Caco-2 (cell line): Measurements from ENCODE around the gene INO80B. TPM values are rescaled to one million over a fixed set of nuclear protein-coding genes. Genes with fewer than 3 reads are reported as not detected.

ENCODE experiments used
- BruUV-seq: library from RNA; stranded (reverse); fragments of 400-500 nt; replicated peaks from 2 replicates; lab custom pipeline; 2021; lab: Mats Ljungman, UMichigan
- CTCF ChIA-PET: fragments of 300-600 bp; sonication (Branson Sonifier 250); formaldehyde crosslinking; loops from one replicate; lab custom pipeline; 2022; ENCODE audit warnings: antibody characterized with exemption; lab: Charles Lee
- POLR2A ChIA-PET: fragments of 300-600 bp; sonication (Branson Sonifier 250); formaldehyde crosslinking; loops from one replicate; lab custom pipeline; 2022; ENCODE audit warnings: antibody characterized with exemption; lab: Charles Lee
- DNase-seq, 2 experiments: peaks; one replicate each; pipeline versions ENCODE4 v3.0.0 to v3.0.0-alpha.2; 2020 to 2022
- H3K27me3 ChIP-seq: replicated peaks from 2 replicates; pipeline ENCODE4 v1.6.0; 2011; ENCODE audit warnings: low read length; ENCODE audit not compliant: control insufficient read depth, insufficient read depth
- H3K36me3 ChIP-seq: 2 replicates; pipeline ENCODE4 v1.5.1; 2011; ENCODE audit warnings: low read length; ENCODE audit not compliant: control insufficient read depth, insufficient read depth
- H3K4me1 ChIP-seq: fragments of 250-450 bp; sonication (Bioruptor Pico); 2 replicates; pipeline ENCODE4 v1.5.1; 2020; ENCODE audit warnings: mild to moderate bottlenecking
- H3K4me3 ChIP-seq: 2 replicates; pipeline ENCODE4 v1.5.1; 2011; ENCODE audit warnings: low read depth, mild to moderate bottlenecking, control low read depth, low read length
- H3K9me3 ChIP-seq: fragments of 250-450 bp; sonication (Bioruptor Pico); 2 replicates; pipeline ENCODE4 v1.5.1; 2020; ENCODE audit warnings: mild to moderate bottlenecking, moderate library complexity
- H3K27ac Mint-ChIP-seq: one replicate; pipeline ENCODE4 v1.8.0; 2022; ENCODE audit warnings: mixed read lengths; ENCODE audit not compliant: unreplicated experiment
- H3K27me3 Mint-ChIP-seq: one replicate; pipeline ENCODE4 v1.8.0; 2022; ENCODE audit warnings: mixed read lengths; ENCODE audit not compliant: insufficient read depth, unreplicated experiment
- H3K36me3 Mint-ChIP-seq: one replicate; pipeline ENCODE4 v1.8.0; 2022; ENCODE audit warnings: mild to moderate bottlenecking, mixed read lengths; ENCODE audit not compliant: insufficient read depth, unreplicated experiment
- H3K4me1 Mint-ChIP-seq: one replicate; pipeline ENCODE4 v1.8.0; 2022; ENCODE audit warnings: low read depth, mixed read lengths; ENCODE audit not compliant: unreplicated experiment
- H3K4me3 Mint-ChIP-seq: one replicate; pipeline ENCODE4 v1.8.0; 2022; ENCODE audit warnings: mild to moderate bottlenecking, moderate library complexity, mixed read lengths; ENCODE audit not compliant: unreplicated experiment
- H3K9me3 Mint-ChIP-seq: one replicate; pipeline ENCODE4 v1.8.0; 2022; ENCODE audit warnings: mixed read lengths; ENCODE audit not compliant: unreplicated experiment
- CTCF ChIP-seq, 2 experiments: fragments of 200-600 bp in 1 of 2; IDR thresholded peaks; 1 replicate in 1 of 2; 2 replicates in 1 of 2; pipeline versions ENCODE4 v1.5.1 to v1.8.0; 2011 to 2022; ENCODE audit warnings: antibody characterized with exemption in 1 of 2, control low read depth in 1 of 2, inconsistent platforms in 1 of 2, low read depth in 1 of 2, low read length in 1 of 2, mild to moderate bottlenecking in 1 of 2, moderate library complexity in 1 of 2; ENCODE audit not compliant: insufficient read depth in 1 of 2, severe bottlenecking in 1 of 2, unreplicated experiment in 1 of 2
- intact Hi-C: fragments of 100-400 bp; cut with micrococcal nuclease; formaldehyde crosslinking; loops from one replicate; pipeline ENCODE4 v1.10.0; 2022; ENCODE audit not compliant: unreplicated experiment
- total RNA-seq: library from RNA; stranded (reverse); gene quantifications from 2 replicates; pipeline ENCODE4 v1.2.3, GENCODE V29; 2022

Gene INO80B
- total RNA-seq, 1 experiment from 2014 or later, result 25.2 TPM

- Histone ChIP-seq H3K4me3 (no peak overlapping the region), H3K4me1 (peaks cover 37% of the 10 kb centered on the region), H3K9me3 (no peaks in the 10 kb centered on the region), H3K27me3 (no peaks in the 10 kb centered on the region), H3K36me3 (peaks cover 3% of the 10 kb centered on the region; the same call in 1 of the 2 replicates)
- ChIA-PET CTCF (no interaction called here), POLR2A (no interaction called here)
- TF ChIP-seq CTCF (IDR thresholded peaks at IDR 0.05; ENCODE audit: insufficient read depth in 1 of 2, low read depth in 1 of 2, low read length in 1 of 2, severe bottlenecking in 1 of 2, unreplicated experiment in 1 of 2), result no peak
- no peak for DNase-seq
- Mint-ChIP-seq H3K36me3 (peaks cover 31% of the 10 kb centered on the region), H3K4me3 (no peak overlapping the region), H3K4me1 (peaks cover 13% of the 10 kb centered on the region), H3K9me3 (no peaks in the 10 kb centered on the region), H3K27me3 (no peaks in the 10 kb centered on the region), H3K27ac (no peak overlapping the region)
- no TSS peak for BruUV-seq
- intact Hi-C loops, result no loop called here
Observed at GRCh38 chr2:74491648-74492544, 37.0 kb downstream of the INO80B start.

GRCh38 chr2:74493546-74493945 is 38.7 kb downstream of the INO80B start:
- H3K4me3 Mint-ChIP-seq, result no peak overlapping the region
- Histone ChIP-seq H3K4me3 (no peak overlapping the region), H3K9me3 (no peaks in the 10 kb centered on the region), H3K4me1 (peaks cover 41% of the 10 kb centered on the region), H3K27me3 (no peaks in the 10 kb centered on the region), H3K36me3 (peaks cover 3% of the 10 kb centered on the region; the same call in 1 of the 2 replicates)
- no peak overlapping the region for H3K27ac Mint-ChIP-seq
- H3K36me3 Mint-ChIP-seq, result peaks cover 42% of the 10 kb centered on the region
- no TSS peak for BruUV-seq
- peaks cover 10% of the 10 kb centered on the region for H3K4me1 Mint-ChIP-seq
- intact Hi-C loops, result no loop called here
- ChIA-PET CTCF (interaction anchor here (0.6 kb wide), 1 partner anchor 11 kb away, joined by 3 read pairs; the partner anchor contains the start of genes CCDC142 and TTC31), POLR2A (interaction anchor here (1.2 kb wide), 1 partner anchor 51 kb away, joined by 4 read pairs; no protein-coding TSS in a partner anchor)
- H3K27me3 Mint-ChIP-seq, result no peaks in the 10 kb centered on the region
- DNase-seq, result no peak
- H3K9me3 Mint-ChIP-seq, result no peaks in the 10 kb centered on the region
- no peak for TF ChIP-seq CTCF (IDR thresholded peaks at IDR 0.05; ENCODE audit: insufficient read depth in 1 of 2, low read depth in 1 of 2, low read length in 1 of 2, severe bottlenecking in 1 of 2, unreplicated experiment in 1 of 2)

GRCh38 chr2:74495440-74495839 is 40.6 kb downstream of the INO80B start:
- POLR2A ChIA-PET, result interaction anchor here (0.9 kb wide), 1 partner anchor 37 kb away, joined by 3 read pairs; the partner anchor contains the start of gene WBP1

More at GRCh38 chr2:74495440-74495839, 40.6 kb downstream of the INO80B start:
- H3K27me3 Mint-ChIP-seq, result no peaks in the 10 kb centered on the region
- no peaks in the 10 kb centered on the region for H3K9me3 Mint-ChIP-seq
- H3K9me3 ChIP-seq, result no peaks in the 10 kb centered on the region
- H3K4me1 Mint-ChIP-seq, result no peaks in the 10 kb centered on the region
- H3K27me3 ChIP-seq, result no peaks in the 10 kb centered on the region
- DNase-seq, result no peak
- peaks cover 44% of the 10 kb centered on the region for H3K36me3 Mint-ChIP-seq
- no peak overlapping the region for H3K4me3 Mint-ChIP-seq
- no peak for TF ChIP-seq CTCF (IDR thresholded peaks at IDR 0.05; ENCODE audit: insufficient read depth in 1 of 2, low read depth in 1 of 2, low read length in 1 of 2, severe bottlenecking in 1 of 2, unreplicated experiment in 1 of 2)
- peaks cover 3% of the 10 kb centered on the region; the same call in 1 of the 2 replicates for H3K36me3 ChIP-seq
- peaks cover 35% of the 10 kb centered on the region for H3K4me1 ChIP-seq
- CTCF ChIA-PET, result no interaction called here
- intact Hi-C loops, result no loop called here
- no peak overlapping the region for H3K4me3 ChIP-seq
- H3K27ac Mint-ChIP-seq, result no peak overlapping the region
- BruUV-seq, result no TSS peak
